A673 (cell line): Measurements from ENCODE around the gene NEGR1. TPM values are rescaled to one million over a fixed set of nuclear protein-coding genes. Genes with fewer than 3 reads are reported as not detected.

Source experiments
- BruUV-seq: library from RNA; stranded (reverse); fragments of 400-500 nt; replicated peaks from 2 replicates; lab custom pipeline; 2021; lab: Mats Ljungman, UMichigan
- CTCF ChIA-PET: fragments of 300-600 bp; sonication (Branson Sonifier 250); formaldehyde crosslinking; loops from one replicate; lab custom pipeline; 2022; ENCODE audit warnings: antibody characterized with exemption; lab: Charles Lee
- POLR2A ChIA-PET: fragments of 300-600 bp; sonication (Branson Sonifier 250); formaldehyde crosslinking; loops from one replicate; lab custom pipeline; 2022; ENCODE audit warnings: antibody characterized with exemption; ENCODE audit not compliant: low non-redundant PET; lab: Charles Lee
- DNase-seq: peaks from one replicate; pipeline ENCODE4 v3.0.0-alpha.2; 2015; ENCODE audit warnings: low spot score
- H3K27ac ChIP-seq: fragments of 200-600 bp; sonication (generic); 2 replicates; pipeline ENCODE4 v1.5.1; 2016; ENCODE audit warnings: mixed run types, low read depth, mild to moderate bottlenecking, mixed read lengths, antibody characterized with exemption, low read length; ENCODE audit not compliant: poor library complexity, severe bottlenecking
- H3K27me3 ChIP-seq: fragments of 200-600 bp; sonication (generic); replicated peaks from 2 replicates; pipeline ENCODE4 v1.6.1; 2017; ENCODE audit warnings: mixed run types, low read depth, mild to moderate bottlenecking, mixed read lengths, antibody characterized with exemption, low read length; ENCODE audit not compliant: insufficient read depth, poor library complexity
- H3K36me3 ChIP-seq: fragments of 200-600 bp; sonication (generic); 2 replicates; pipeline ENCODE4 v1.6.1; 2016; ENCODE audit warnings: mixed run types, mild to moderate bottlenecking, mixed read lengths, antibody characterized with exemption, low read length; ENCODE audit not compliant: insufficient read depth, poor library complexity, severe bottlenecking
- H3K4me1 ChIP-seq: fragments of 200-600 bp; sonication (generic); 2 replicates; pipeline ENCODE4 v1.6.1; 2017; ENCODE audit warnings: mixed run types, mild to moderate bottlenecking, mixed read lengths, antibody characterized with exemption, low read length; ENCODE audit not compliant: insufficient read depth, poor library complexity, severe bottlenecking
- H3K4me3 ChIP-seq: fragments of 200-600 bp; sonication (generic); 2 replicates; pipeline ENCODE4 v1.5.1; 2016; ENCODE audit warnings: low read depth, mixed run types, mild to moderate bottlenecking, mixed read lengths, low read length; ENCODE audit not compliant: poor library complexity, severe bottlenecking
- H3K9me3 ChIP-seq: fragments of 200-600 bp; sonication (generic); 2 replicates; pipeline ENCODE4 v1.6.1; 2016; ENCODE audit warnings: mixed run types, low read depth, mild to moderate bottlenecking, mixed read lengths, antibody characterized with exemption, low read length; ENCODE audit not compliant: poor library complexity, severe bottlenecking
- CTCF ChIP-seq: fragments of 300-800, 200-600 bp; sonication (generic); conservative IDR thresholded peaks from 2 replicates; pipeline ENCODE4 v1.5.1; 2017; ENCODE audit warnings: low read depth, mild to moderate bottlenecking, antibody characterized with exemption, low read length, moderate library complexity, mixed read lengths
- EZH2 ChIP-seq: fragments of 200-600 bp; sonication (generic); IDR thresholded peaks from 2 replicates; pipeline ENCODE4 v1.6.1; 2017; ENCODE audit warnings: borderline replicate concordance, low read depth, mild to moderate bottlenecking, mixed read lengths, antibody characterized with exemption, low read length; ENCODE audit not compliant: poor library complexity, severe bottlenecking
- intact Hi-C: fragments of 100-400 bp; cut with micrococcal nuclease; formaldehyde crosslinking; loops from one replicate; pipeline ENCODE4 v1.10.0; 2022; ENCODE audit not compliant: unreplicated experiment
- total RNA-seq: library from RNA; stranded (reverse); gene quantifications from 2 replicates; pipeline ENCODE4 v1.2.3, GENCODE V29; 2021

The NEGR1 gene
- total RNA-seq, 1 experiment from 2014 or later, result 7.6 TPM

- no TSS peak for BruUV-seq
- H3K4me3 ChIP-seq, result no peak overlapping the region
- H3K36me3 ChIP-seq, result no peaks in the 10 kb centered on the region
- no peak overlapping the region for H3K27ac ChIP-seq
- no peaks in the 10 kb centered on the region for H3K9me3 ChIP-seq
- no peak for DNase-seq
- no peaks in the 10 kb centered on the region for H3K27me3 ChIP-seq
- no peak for TF ChIP-seq EZH2
- no peak for TF ChIP-seq CTCF
- intact Hi-C loops, result no loop called here
- no peaks in the 10 kb centered on the region for H3K4me1 ChIP-seq
- ChIA-PET CTCF (no interaction called here), POLR2A (no interaction called here)
These were observed 748.4 kb downstream of the NEGR1 start for GRCh38 chr1:71533950-71534349.

- no TSS peak for BruUV-seq
- Histone ChIP-seq H3K4me1 (no peaks in the 10 kb centered on the region), H3K27ac (no peak overlapping the region), H3K27me3 (no peaks in the 10 kb centered on the region), H3K4me3 (no peak overlapping the region), H3K9me3 (no peaks in the 10 kb centered on the region), H3K36me3 (no peaks in the 10 kb centered on the region)
- DNase-seq, result no peak
- ChIA-PET CTCF (no interaction called here), POLR2A (no interaction called here)
- intact Hi-C loops, result no loop called here
- TF ChIP-seq CTCF (no peak), EZH2 (no peak)
These were observed 750.0 kb downstream of the NEGR1 start for GRCh38 chr1:71532343-71532742.

- intact Hi-C loops, result loop anchor here (2.0 kb wide), 1 partner anchor 20 kb away; no protein-coding TSS in a partner anchor
- no peak for DNase-seq
- Histone ChIP-seq H3K36me3 (no peaks in the 10 kb centered on the region), H3K9me3 (no peaks in the 10 kb centered on the region), H3K4me3 (no peak overlapping the region), H3K27ac (no peak overlapping the region), H3K27me3 (no peaks in the 10 kb centered on the region), H3K4me1 (no peaks in the 10 kb centered on the region)
- CTCF ChIA-PET, result no interaction called here
- POLR2A ChIA-PET, result no interaction called here
- TF ChIP-seq EZH2 (no peak), CTCF (no peak)
- BruUV-seq, result no TSS peak
These were observed 755.5 kb downstream of the NEGR1 start for GRCh38 chr1:71526824-71527223.
